Inflammatory macrophage treated with lipopolysaccharide for 4 hours (primary cell): Measurements from ENCODE around the gene SPAG9.
A peak's percentile ranks its signal among the peaks of the same experiment; 100 is the strongest.
"Not testable (repeated sequence)": the region's sequence is repeated elsewhere in the genome, so short reads cannot be mapped to it uniquely, and the experiment has no call there.

Source experiments
- DNase-seq: peaks from one replicate; pipeline ENCODE4 v3.0.0-alpha.2; 2020

SPAG9 gene

GRCh38 chr17:50949989-50950877 lies 170.4 kb downstream of the SPAG9 start:
- DNase-seq = peak; percentile 90

- DNase-seq = peak; percentile 48
These were observed 171.3 kb downstream of the SPAG9 start for GRCh38 chr17:50949128-50949988.

GRCh38 chr17:50948711-50949110 lies 172.0 kb downstream of the SPAG9 start:
- no peak for DNase-seq

- no peak for DNase-seq
These were observed 172.7 kb downstream of the SPAG9 start for GRCh38 chr17:50947782-50948543.

- no peak for DNase-seq
These were observed 173.5 kb downstream of the SPAG9 start for GRCh38 chr17:50946891-50947781.

- DNase-seq = no peak
These were observed 174.3 kb downstream of the SPAG9 start for GRCh38 chr17:50946223-50946890.

- DNase-seq = no peak
These were observed 174.9 kb downstream of the SPAG9 start for GRCh38 chr17:50945779-50946222.

- no peak for DNase-seq
These were observed 175.6 kb downstream of the SPAG9 start for GRCh38 chr17:50944902-50945720.

- peak; percentile 19 for DNase-seq
These were observed 176.4 kb downstream of the SPAG9 start for GRCh38 chr17:50944054-50944901.

- DNase-seq = no peak
These were observed 177.1 kb downstream of the SPAG9 start for GRCh38 chr17:50943575-50943933.

- DNase-seq = not testable (repeated sequence)
These were observed 179.0 kb downstream of the SPAG9 start for GRCh38 chr17:50941676-50942048.

- no peak for DNase-seq
These were observed 180.6 kb downstream of the SPAG9 start for GRCh38 chr17:50939795-50940684.

GRCh38 chr17:50939542-50939794 lies 181.2 kb downstream of the SPAG9 start:
- DNase-seq = no peak

GRCh38 chr17:50938821-50939541 lies 181.7 kb downstream of the SPAG9 start:
- no peak for DNase-seq

GRCh38 chr17:50935996-50936266 lies 184.7 kb downstream of the SPAG9 start:
- no peak for DNase-seq

- DNase-seq = peak; percentile 93
These were observed 185.3 kb downstream of the SPAG9 start for GRCh38 chr17:50935221-50935995.

- peak; percentile 40 for DNase-seq
These were observed 185.9 kb downstream of the SPAG9 start for GRCh38 chr17:50934672-50935220.
